GM23248 (cell line): Measurements from ENCODE around the gene PALB2. TPM values are rescaled to one million over a fixed set of nuclear protein-coding genes. Genes with fewer than 3 reads are reported as not detected.

ENCODE experiments used
- DNase-seq: peaks from one replicate; pipeline ENCODE4 v3.0.0-alpha.2; 2015
- H2AFZ ChIP-seq: fragments of 200-600 bp; sonication (generic); 2 replicates; pipeline ENCODE4 v1.6.1; 2016; ENCODE audit warnings: antibody characterized with exemption
- H3F3A ChIP-seq: fragments of 200-600 bp; sonication (generic); 2 replicates; pipeline ENCODE4 v1.6.1; 2016; ENCODE audit warnings: mild to moderate bottlenecking, antibody characterized with exemption, mixed run types; ENCODE audit not compliant: insufficient read depth
- H3K27ac ChIP-seq: fragments of 200-600 bp; sonication (generic); 2 replicates; pipeline ENCODE4 v1.5.1; 2016; ENCODE audit warnings: mild to moderate bottlenecking
- H3K27me3 ChIP-seq: fragments of 200-600 bp; sonication (generic); replicated peaks from 2 replicates; pipeline ENCODE4 v1.6.1; 2016; ENCODE audit warnings: mild to moderate bottlenecking; ENCODE audit not compliant: insufficient read depth
- H3K36me3 ChIP-seq: fragments of 200-600 bp; sonication (generic); 2 replicates; pipeline ENCODE4 v1.6.1; 2016; ENCODE audit warnings: low read depth, mild to moderate bottlenecking
- H3K4me1 ChIP-seq: fragments of 200-600 bp; sonication (generic); 2 replicates; pipeline ENCODE4 v1.6.1; 2016; ENCODE audit warnings: mild to moderate bottlenecking; ENCODE audit not compliant: insufficient read depth
- H3K4me2 ChIP-seq: fragments of 200-600 bp; sonication (generic); one replicate; pipeline ENCODE4 v1.6.1; 2016; ENCODE audit warnings: mild to moderate bottlenecking; ENCODE audit not compliant: unreplicated experiment
- H3K4me3 ChIP-seq: fragments of 200-600 bp; sonication (generic); 2 replicates; pipeline ENCODE4 v1.5.1; 2016; ENCODE audit warnings: mild to moderate bottlenecking
- H3K79me2 ChIP-seq: fragments of 200-600 bp; sonication (generic); 2 replicates; pipeline ENCODE4 v1.6.1; 2016; ENCODE audit warnings: mild to moderate bottlenecking; ENCODE audit not compliant: insufficient read depth
- H3K9ac ChIP-seq: fragments of 200-600 bp; sonication (generic); 2 replicates; pipeline ENCODE4 v1.6.1; 2016; ENCODE audit warnings: mild to moderate bottlenecking
- H3K9me2 ChIP-seq: fragments of 200-600 bp; sonication (generic); 2 replicates; pipeline ENCODE4 v1.6.1; 2016; ENCODE audit warnings: mixed run types, mild to moderate bottlenecking, moderate library complexity; ENCODE audit not compliant: insufficient read depth
- H3K9me3 ChIP-seq: fragments of 200-600 bp; sonication (generic); one replicate; pipeline ENCODE4 v1.6.1; 2017; ENCODE audit warnings: low read depth
- H4K20me1 ChIP-seq: fragments of 200-600 bp; sonication (generic); 2 replicates; pipeline ENCODE4 v1.6.0; 2016; ENCODE audit not compliant: insufficient read depth
- EZH2 ChIP-seq: fragments of 200-600 bp; sonication (generic); IDR thresholded peaks from 2 replicates; pipeline ENCODE4 v1.6.1; 2018; ENCODE audit warnings: antibody characterized with exemption, mild to moderate bottlenecking; ENCODE audit not compliant: insufficient read depth, poor library complexity, severe bottlenecking
- EZH2phosphoT487 ChIP-seq: fragments of 200-600 bp; sonication (generic); IDR thresholded peaks from 2 replicates; pipeline ENCODE4 v1.6.1; 2018; ENCODE audit warnings: antibody characterized with exemption, moderate library complexity, mild to moderate bottlenecking, low read depth; ENCODE audit not compliant: insufficient read depth
- WGBS, 2 experiments: methylation state at CpG; one replicate each; pipeline ENCODE4 v1.1.6; 2015 to 2017; ENCODE audit warnings: low lambda C conversion rate in 2 of 2, low coverage in 1 of 2; ENCODE audit errors: missing lambda C conversion rate in 2 of 2; 5-methylcytosine and 5-hydroxymethylcytosine counted together
- in situ Hi-C: fragments of 300-500 bp; cut with MboI; formaldehyde crosslinking; loops from 2 replicates; pipeline ENCODE4 v1.15.0; 2020
- polyA plus RNA-seq: library from polyadenylated mRNA; unstranded; fragments of >200 nt; fragmentation: Nextera tagmentation; extraction: Ambion mirVana; gene quantifications from 2 replicates; pipeline ENCODE4 v1.2.1, GENCODE V29; 2016
- total RNA-seq: library from RNA; depleted of rRNA; stranded (reverse); fragments of >200 nt; shearing (Covaris generic); gene quantifications from 2 replicates; pipeline ENCODE4 v1.2.3, GENCODE V29; 2014

PALB2 gene
- total and polyA plus RNA-seq, 2 experiments from 2014 or later, result 7.8 to 15.3 TPM

- DNase-seq, result peak; percentile 50
- peak overlapping the region; percentile 88 for H3K4me3 ChIP-seq
- H3K9me3 ChIP-seq, result no peaks in the 10 kb centered on the region
- H3K4me1 ChIP-seq, result peaks cover 8% of the 10 kb centered on the region
- H3K36me3 ChIP-seq, result peaks cover 6% of the 10 kb centered on the region; the same call in 1 of the 2 replicates
- H4K20me1 ChIP-seq, result no peaks in the 10 kb centered on the region
- H3K79me2 ChIP-seq, result peaks cover 57% of the 10 kb centered on the region
- peak overlapping the region; percentile 53 for H3K27ac ChIP-seq
- 13 to 16% methylated on average over 34 of the region's 34 CpGs for WGBS, 2 experiments
- H3F3A ChIP-seq, result no peaks in the 10 kb centered on the region
- H3K9me2 ChIP-seq, result no peaks in the 10 kb centered on the region
- peak overlapping the region; percentile 93 for H3K9ac ChIP-seq
- peak overlapping the region; percentile 96 for H3K4me2 ChIP-seq
- in situ Hi-C loops, result no loop called here
- no peak for TF ChIP-seq EZH2
- no peak for TF ChIP-seq EZH2phosphoT487
- H3K27me3 ChIP-seq, result no peaks in the 10 kb centered on the region
- H2AFZ ChIP-seq, result peak overlapping the region; percentile 92
These were observed 45.7 kb downstream of the PALB2 start for GRCh38 chr16:23595246-23595950.

- no peak for DNase-seq
- TF ChIP-seq EZH2 (no peak), EZH2phosphoT487 (no peak)
- Histone ChIP-seq H3K27ac (no peak overlapping the region), H3F3A (no peaks in the 10 kb centered on the region), H3K4me1 (peaks cover 8% of the 10 kb centered on the region), H3K4me3 (peak overlapping the region; percentile 88; the same call in 1 of the 2 replicates), H3K79me2 (peaks cover 69% of the 10 kb centered on the region), H4K20me1 (no peaks in the 10 kb centered on the region), H3K9me2 (no peaks in the 10 kb centered on the region), H2AFZ (no peak overlapping the region), H3K36me3 (peaks cover 14% of the 10 kb centered on the region; the same call in 1 of the 2 replicates), H3K9me3 (no peaks in the 10 kb centered on the region), H3K9ac (no peak overlapping the region), H3K27me3 (no peaks in the 10 kb centered on the region), H3K4me2 (peak overlapping the region; percentile 96)
- 93 to 96% methylated on average over 12 of the region's 12 CpGs for WGBS, 2 experiments
- in situ Hi-C loops, result no loop called here
These were observed 46.9 kb downstream of the PALB2 start for GRCh38 chr16:23594186-23594585.

GRCh38 chr16:23590181-23590580 is 50.9 kb downstream of the PALB2 start:
- H3K27ac ChIP-seq, result no peak overlapping the region
- H3K4me2 ChIP-seq, result no peak overlapping the region
- in situ Hi-C loops, result no loop called here
- no peaks in the 10 kb centered on the region for H3K9me2 ChIP-seq
- peaks cover 96% of the 10 kb centered on the region for H3K79me2 ChIP-seq
- no peak for DNase-seq
- H4K20me1 ChIP-seq, result no peaks in the 10 kb centered on the region; the same call in 1 of the 2 replicates
- no peaks in the 10 kb centered on the region for H3K27me3 ChIP-seq
- no peaks in the 10 kb centered on the region for H3K9me3 ChIP-seq
- 0 out of 2 replicates have a peak, but pooled peaks cover 6% of the 10 kb centered on the region for H3F3A ChIP-seq
- WGBS, 2 experiments, result 98% methylated on average over 3 of the region's 3 CpGs
- peaks cover 24% of the 10 kb centered on the region for H3K4me1 ChIP-seq
- no peak overlapping the region for H3K4me3 ChIP-seq
- no peak overlapping the region for H2AFZ ChIP-seq
- H3K36me3 ChIP-seq, result peaks cover 15% of the 10 kb centered on the region; the same call in 1 of the 2 replicates
- H3K9ac ChIP-seq, result no peak overlapping the region
- TF ChIP-seq EZH2phosphoT487 (no peak), EZH2 (no peak)

GRCh38 chr16:23587726-23588125 is 53.4 kb downstream of the PALB2 start:
- H3K9me2 ChIP-seq, result no peaks in the 10 kb centered on the region
- peak overlapping the region; percentile 58 for H3K27ac ChIP-seq
- DNase-seq, result peak; percentile 85
- in situ Hi-C loops, result no loop called here
- no peak overlapping the region for H3K4me3 ChIP-seq
- no peaks in the 10 kb centered on the region; the same call in 1 of the 2 replicates for H4K20me1 ChIP-seq
- H3K27me3 ChIP-seq, result no peaks in the 10 kb centered on the region
- peak overlapping the region; percentile 16 for H3K4me2 ChIP-seq
- H3K9me3 ChIP-seq, result no peaks in the 10 kb centered on the region
- H3K36me3 ChIP-seq, result peaks cover 20% of the 10 kb centered on the region; the same call in 1 of the 2 replicates
- whole genome bisulfite sequencing, 2 experiments, result 43 to 53% methylated on average over 5 of the region's 5 CpGs
- 0 out of 2 replicates have a peak, but pooled peaks cover 6% of the 10 kb centered on the region for H3F3A ChIP-seq
- TF ChIP-seq EZH2phosphoT487 (no peak), EZH2 (no peak)
- no peak overlapping the region for H3K9ac ChIP-seq
- peaks cover 17% of the 10 kb centered on the region for H3K4me1 ChIP-seq
- peaks cover 71% of the 10 kb centered on the region for H3K79me2 ChIP-seq
- H2AFZ ChIP-seq, result no peak overlapping the region
